IPS-18a (cell line): ENCODE data around the gene DENND6B.
A peak's percentile ranks its signal among the peaks of the same experiment; 100 is the strongest.

Experiments used
- H3K27ac ChIP-seq: one replicate; pipeline ENCODE4 v1.5.1; 2013; ENCODE audit warnings: low read length
- H3K27me3 ChIP-seq: one replicate; pipeline ENCODE4 v1.6.1; 2013; ENCODE audit warnings: mild to moderate bottlenecking, low read length; ENCODE audit not compliant: control insufficient read depth, insufficient read depth
- H3K36me3 ChIP-seq: one replicate; pipeline ENCODE4 v1.6.1; 2013; ENCODE audit warnings: low read depth, low read length; ENCODE audit not compliant: control insufficient read depth
- H3K4me1 ChIP-seq: one replicate; pipeline ENCODE4 v1.6.1; 2013; ENCODE audit warnings: low read depth, low read length; ENCODE audit not compliant: control insufficient read depth
- H3K4me3 ChIP-seq: one replicate; pipeline ENCODE4 v1.5.1; 2013; ENCODE audit warnings: low read length
- H3K9ac ChIP-seq: one replicate; pipeline ENCODE4 v1.6.1; 2013; ENCODE audit warnings: mild to moderate bottlenecking, low read length, moderate library complexity
- H3K9me3 ChIP-seq: one replicate; pipeline ENCODE4 v1.6.1; 2013; ENCODE audit warnings: low read depth, low read length; ENCODE audit not compliant: control insufficient read depth

Gene DENND6B

DNA sequence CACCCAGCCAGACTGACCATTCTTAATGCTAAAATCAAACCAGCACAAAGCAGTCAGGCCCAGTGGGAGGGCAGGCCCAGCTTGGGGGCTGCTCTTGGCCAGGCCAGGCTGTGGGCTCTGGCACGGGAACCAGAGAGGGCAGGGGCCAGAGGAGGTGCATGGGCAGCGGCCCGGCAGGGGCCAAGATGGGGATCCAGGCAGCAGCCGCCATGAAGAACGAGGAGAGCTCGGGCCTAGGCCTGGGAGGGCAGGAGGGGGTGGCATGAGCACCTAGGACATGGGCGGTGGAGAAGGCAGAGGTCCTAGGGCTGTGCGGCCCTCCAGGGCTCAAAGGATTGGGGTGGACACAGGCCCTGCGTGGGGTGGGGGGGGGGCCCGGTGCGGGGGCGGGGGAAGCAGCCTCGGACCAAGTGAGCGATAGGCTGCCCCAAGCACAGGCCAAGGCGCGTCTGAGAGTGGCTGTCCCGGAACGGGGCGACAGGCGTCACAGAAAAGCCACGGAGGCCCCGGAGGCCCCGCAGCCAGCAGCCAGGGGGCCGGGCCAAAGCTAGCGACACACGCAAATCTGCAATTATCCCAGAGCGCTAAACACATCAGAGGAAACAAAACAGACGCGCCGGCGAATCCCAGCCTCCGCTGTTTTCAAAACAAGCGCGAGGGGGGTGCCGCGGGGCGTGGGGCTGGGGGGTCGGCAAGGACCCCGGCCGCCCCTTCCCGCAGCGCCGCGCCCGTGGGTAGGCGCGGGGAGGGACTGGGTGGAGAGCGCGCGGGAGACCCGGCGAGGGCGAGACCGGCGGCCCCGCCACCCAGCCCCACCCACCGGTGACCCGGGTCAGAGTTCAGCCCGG, 27.7 kb downstream of the DENND6B start:
- Histone ChIP-seq H3K9me3 (no peaks in the 10 kb centered on the region), H3K4me1 (peaks cover 6% of the 10 kb centered on the region), H3K4me3 (peak overlapping the region; percentile 37), H3K27ac (no peak overlapping the region), H3K9ac (no peak overlapping the region), H3K27me3 (no peaks in the 10 kb centered on the region), H3K36me3 (no peaks in the 10 kb centered on the region)

DNA sequence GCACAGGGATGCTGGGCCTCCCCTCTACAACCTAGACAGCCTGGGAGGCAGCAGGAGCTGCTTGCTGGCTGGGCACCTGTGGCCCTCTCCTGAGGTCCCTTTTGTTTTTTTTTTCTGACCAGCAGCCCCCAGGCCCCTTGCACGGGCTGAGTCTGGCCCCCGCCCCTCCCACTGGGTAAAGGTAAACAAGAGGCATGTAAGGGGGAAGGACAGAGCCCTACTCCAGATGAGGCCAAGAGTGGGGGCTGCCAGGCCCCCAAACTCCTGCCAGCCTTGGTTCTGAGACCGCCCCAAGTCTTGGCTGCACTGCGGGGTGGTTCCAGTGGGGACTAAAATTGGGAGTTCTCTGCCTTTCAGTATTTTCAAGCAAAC, 28.6 kb downstream of the DENND6B start:
- Histone ChIP-seq H3K36me3 (no peaks in the 10 kb centered on the region), H3K9ac (no peak overlapping the region), H3K27ac (no peak overlapping the region)

DNA sequence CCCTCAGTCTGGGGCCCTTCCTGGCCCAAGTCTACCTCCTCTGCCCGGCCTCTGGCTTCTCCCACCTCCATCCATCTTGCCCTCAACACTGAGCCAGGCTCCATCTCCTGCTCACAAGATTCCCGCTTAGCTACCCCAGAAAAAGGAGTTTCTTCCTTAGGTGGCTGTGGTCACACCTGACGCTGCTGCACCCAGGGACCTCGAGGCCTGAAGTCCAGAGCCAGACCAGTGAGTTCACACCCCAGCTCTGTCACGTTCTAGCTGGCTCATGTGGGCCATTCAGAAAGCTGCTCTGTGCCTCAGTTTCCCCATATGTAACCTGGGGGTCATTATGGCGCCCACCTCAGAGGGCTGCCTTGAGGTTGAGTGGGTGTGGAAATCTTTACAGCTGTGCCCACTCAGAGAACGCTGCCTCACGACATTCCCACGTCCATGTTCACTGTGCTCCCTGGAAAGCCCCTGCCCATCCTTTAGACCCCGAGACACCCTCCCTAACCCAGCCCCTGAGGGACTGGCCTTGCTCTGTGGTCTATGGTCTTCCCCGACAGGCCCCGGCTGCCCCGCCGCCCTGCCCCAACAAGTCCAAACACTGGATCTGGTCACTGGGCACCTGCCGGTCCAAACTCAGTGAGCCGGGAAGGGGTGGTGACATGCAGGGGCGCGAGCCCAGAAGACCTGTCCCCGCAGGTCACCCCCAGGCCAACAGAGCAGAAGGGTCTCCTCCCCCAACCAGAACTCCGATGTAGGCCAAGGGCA, 29.1 kb downstream of the DENND6B start:
- peaks cover 15% of the 10 kb centered on the region for H3K4me1 ChIP-seq
- no peaks in the 10 kb centered on the region for H3K27me3 ChIP-seq
- H3K9ac ChIP-seq: no peak overlapping the region
- H3K9me3 ChIP-seq: no peaks in the 10 kb centered on the region
- H3K4me3 ChIP-seq: no peak overlapping the region
- H3K36me3 ChIP-seq: no peaks in the 10 kb centered on the region
- H3K27ac ChIP-seq: no peak overlapping the region

More for the DNA sequence above, 28.6 kb downstream of the DENND6B start:
- Histone ChIP-seq H3K4me1 (peaks cover 10% of the 10 kb centered on the region), H3K27me3 (no peaks in the 10 kb centered on the region), H3K4me3 (no peak overlapping the region), H3K9me3 (no peaks in the 10 kb centered on the region)

DNA sequence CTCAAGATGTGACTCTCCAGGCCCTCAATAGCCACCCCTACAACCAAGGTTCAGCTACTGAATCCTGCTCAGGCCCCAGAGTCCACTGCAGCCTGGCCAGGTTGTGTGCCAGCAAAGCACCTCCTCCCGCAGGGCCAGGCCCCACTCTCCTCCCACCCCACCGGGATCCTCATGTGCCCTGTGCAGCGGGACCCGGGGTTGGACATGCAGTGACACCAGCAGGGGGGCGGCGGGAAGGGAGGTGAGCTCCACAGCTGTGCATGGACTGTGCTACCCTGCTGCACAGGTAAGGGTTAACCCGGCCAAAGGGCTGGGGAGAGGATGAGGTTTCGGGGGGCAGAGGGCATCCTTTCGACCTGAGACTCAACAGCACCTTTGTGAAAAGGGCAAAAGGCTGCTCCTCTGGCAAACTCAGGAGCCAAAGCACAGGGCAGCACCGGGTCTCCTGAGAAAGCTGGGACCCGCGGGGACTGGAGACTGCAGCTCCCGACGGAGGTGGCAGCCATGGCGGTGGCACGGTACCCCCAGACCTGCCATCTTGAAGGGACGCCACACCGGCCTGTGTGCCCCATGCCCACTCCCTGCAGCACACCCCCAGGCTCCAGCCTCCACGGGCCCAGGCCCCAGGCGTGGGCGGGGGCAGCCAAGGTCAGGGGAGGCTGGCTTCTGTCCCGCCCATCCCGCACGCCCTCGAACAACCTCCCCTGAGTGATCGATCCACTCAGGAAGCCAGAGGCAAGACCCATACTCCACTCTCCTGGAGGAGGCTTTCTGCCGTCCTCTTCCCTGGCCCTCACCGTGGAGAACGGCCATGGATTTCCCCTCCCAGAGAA, 29.9 kb downstream of the DENND6B start:
- H3K27ac ChIP-seq: no peak overlapping the region
- H3K9ac ChIP-seq: no peak overlapping the region

DNA sequence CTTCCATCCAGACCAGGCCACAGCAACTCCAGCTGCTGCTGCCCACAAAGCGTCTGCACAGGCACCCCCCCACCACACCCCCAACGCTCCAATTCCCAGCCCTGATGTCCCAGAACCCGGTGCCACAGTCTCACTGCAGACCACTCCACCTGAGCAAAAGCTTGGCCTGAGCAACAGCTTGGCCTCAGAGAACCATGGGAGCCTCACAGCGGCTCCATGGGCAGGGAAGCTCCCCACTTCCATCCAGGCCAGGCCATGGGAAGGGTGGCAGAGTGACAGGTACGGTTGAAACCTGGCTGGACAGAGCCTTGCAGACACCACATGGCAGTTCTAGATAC, 32.5 kb downstream of the DENND6B start:
- Histone ChIP-seq H3K4me3 (no peak overlapping the region), H3K4me1 (peaks cover 18% of the 10 kb centered on the region), H3K27ac (no peak overlapping the region), H3K36me3 (no peaks in the 10 kb centered on the region), H3K9ac (no peak overlapping the region), H3K27me3 (no peaks in the 10 kb centered on the region), H3K9me3 (no peaks in the 10 kb centered on the region)

More for the DNA sequence above, 29.9 kb downstream of the DENND6B start:
- peaks cover 18% of the 10 kb centered on the region for H3K4me1 ChIP-seq
- H3K36me3 ChIP-seq: no peaks in the 10 kb centered on the region
- no peaks in the 10 kb centered on the region for H3K9me3 ChIP-seq
- no peaks in the 10 kb centered on the region for H3K27me3 ChIP-seq
- no peak overlapping the region for H3K4me3 ChIP-seq

DNA sequence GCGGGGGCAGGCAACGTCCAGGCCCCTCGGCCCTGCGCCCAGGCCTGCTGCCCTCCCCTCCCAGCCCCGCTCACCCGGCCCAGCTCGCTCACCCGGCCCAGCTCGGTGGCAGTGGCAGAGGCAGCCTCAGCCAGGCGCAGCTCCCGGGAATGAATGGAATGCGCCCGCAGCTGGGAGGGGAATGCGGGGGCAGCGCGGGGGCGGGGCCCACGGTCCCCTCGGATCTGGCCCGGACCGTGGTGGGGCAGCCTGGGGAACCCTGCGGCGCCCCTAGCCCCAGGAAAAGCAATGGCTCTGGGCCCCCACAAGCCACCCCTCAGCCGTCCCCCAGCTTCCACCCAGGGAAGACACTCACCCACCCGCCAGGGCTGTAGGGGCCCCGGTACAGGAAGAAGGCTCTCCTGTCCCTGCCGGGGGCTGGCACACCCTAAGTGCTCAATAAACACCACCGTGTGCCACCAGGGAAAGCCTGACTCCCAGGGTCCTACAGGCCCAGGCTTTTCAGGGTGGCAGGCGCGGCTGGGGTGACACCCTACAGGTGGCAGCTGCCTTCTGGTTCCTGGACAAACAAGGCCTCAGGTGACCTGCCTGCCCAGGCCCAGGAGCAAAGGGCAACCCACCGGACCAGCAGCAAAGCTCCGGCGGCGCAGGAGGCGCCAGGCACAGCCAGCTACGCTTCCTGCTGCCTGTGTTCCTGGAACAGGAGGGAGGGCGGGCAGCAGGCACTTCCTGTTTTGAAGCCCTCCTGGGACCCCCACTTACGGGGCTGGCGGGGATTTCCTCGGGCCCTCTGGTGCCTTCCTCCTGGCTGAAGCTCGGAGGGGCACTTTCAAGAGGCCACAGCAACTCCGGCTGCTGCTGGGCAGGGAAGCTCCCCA, 33.1 kb downstream of the DENND6B start:
- peak overlapping the region; percentile 45 for H3K4me3 ChIP-seq
- H3K36me3 ChIP-seq: no peaks in the 10 kb centered on the region
- no peak overlapping the region for H3K27ac ChIP-seq
- no peaks in the 10 kb centered on the region for H3K27me3 ChIP-seq
- H3K4me1 ChIP-seq: peaks cover 18% of the 10 kb centered on the region
- no peaks in the 10 kb centered on the region for H3K9me3 ChIP-seq
- peak overlapping the region; percentile 39 for H3K9ac ChIP-seq

GRCh38 chr22:50292643-50293440, 34.0 kb downstream of the DENND6B start:
- Histone ChIP-seq H3K9ac (peak overlapping the region; percentile 39), H3K9me3 (no peaks in the 10 kb centered on the region), H3K4me1 (peaks cover 18% of the 10 kb centered on the region), H3K27me3 (no peaks in the 10 kb centered on the region), H3K4me3 (peak overlapping the region; percentile 45), H3K36me3 (no peaks in the 10 kb centered on the region), H3K27ac (no peak overlapping the region)

DNA sequence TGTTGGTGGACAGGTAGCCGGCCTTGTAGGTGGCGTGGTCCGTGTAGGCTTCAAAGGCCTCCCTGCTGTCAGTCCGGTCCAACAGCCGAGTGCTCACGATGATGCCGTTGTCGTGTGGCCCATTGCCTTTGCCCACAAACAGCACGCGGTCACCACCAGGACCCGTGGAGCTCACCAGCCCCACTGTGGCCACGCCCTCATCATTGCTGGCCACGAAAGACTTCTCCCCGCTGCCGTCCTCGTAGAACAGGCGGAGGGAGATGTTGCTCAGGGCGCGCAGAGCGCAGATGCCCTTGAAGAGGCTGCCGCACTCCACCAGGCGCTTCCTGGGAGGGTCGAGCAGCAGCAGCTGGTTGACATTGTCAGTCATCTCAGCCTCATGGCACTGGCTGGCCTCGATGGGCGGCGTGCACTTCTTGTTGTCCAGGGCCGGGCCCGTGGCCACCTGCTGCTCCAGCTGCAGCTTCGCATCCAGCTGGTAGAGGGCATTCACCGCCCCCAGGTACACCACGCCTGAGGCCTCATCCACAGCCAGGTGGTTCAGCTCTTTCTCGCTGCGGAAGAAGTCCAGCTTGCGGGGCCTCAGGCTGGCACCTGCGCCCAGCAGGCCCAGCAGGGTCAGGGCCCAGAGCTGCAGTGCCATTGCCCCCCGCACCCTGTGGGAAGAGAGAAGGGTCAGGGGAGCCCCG, 36.7 kb downstream of the DENND6B start:
- Histone ChIP-seq H3K4me3 (no peak overlapping the region), H3K36me3 (peaks cover 4% of the 10 kb centered on the region), H3K27me3 (no peaks in the 10 kb centered on the region), H3K9me3 (no peaks in the 10 kb centered on the region), H3K27ac (no peak overlapping the region), H3K9ac (no peak overlapping the region), H3K4me1 (peaks cover 18% of the 10 kb centered on the region)

DNA sequence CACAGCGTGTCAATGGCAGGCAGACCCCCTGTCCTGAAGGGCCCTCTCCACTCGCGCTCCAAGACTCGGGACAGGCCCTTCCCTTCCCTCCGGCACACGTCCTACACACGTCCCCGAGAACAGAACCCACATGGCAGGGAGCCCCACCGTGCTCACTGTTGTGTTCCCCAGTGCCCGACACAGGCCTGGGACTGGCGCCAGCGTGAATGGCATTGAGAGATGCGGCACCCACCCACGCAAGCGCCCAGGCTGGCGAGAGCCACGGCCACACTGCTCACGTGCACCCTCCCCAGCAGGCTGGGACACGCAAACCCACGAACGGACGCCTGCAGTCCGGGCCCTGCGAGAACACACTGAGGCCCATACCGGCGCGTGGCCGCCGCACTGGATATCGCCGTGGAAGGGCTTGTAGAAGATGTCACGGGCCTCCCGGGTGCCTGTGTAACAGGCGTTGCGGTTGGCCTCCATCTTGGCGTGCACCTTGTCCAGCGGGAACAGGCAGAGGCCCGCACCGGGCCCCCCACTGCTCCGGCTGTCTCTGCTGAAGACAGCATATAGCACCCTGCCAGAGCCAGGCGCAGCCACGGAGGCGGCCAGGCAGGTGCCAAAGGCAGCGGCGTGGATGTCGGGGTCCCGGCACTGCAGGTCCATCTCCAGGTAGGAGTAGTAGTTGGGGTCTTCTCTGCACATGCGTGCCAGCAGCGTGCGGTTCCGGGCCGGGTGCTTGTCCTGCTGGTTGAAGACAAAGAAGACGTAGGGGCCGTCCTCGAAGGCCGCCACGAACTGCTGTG, 37.5 kb downstream of the DENND6B start:
- Histone ChIP-seq H3K27ac (no peak overlapping the region), H3K9me3 (no peaks in the 10 kb centered on the region), H3K4me3 (no peak overlapping the region), H3K4me1 (peaks cover 17% of the 10 kb centered on the region), H3K36me3 (peaks cover 4% of the 10 kb centered on the region), H3K27me3 (no peaks in the 10 kb centered on the region), H3K9ac (no peak overlapping the region)
